Mucosa of rectum (tissue), 2 donors: ENCODE data around the gene RERG.

ENCODE experiments used
- H3K27ac ChIP-seq, 2 donors: one replicate each; pipeline ENCODE4 v1.7.0; 2013; ENCODE audit warnings: inconsistent platforms in 2 of 2, low read depth in 2 of 2, low read length in 2 of 2
- H3K27me3 ChIP-seq, 2 donors: one replicate each; pipeline ENCODE4 v1.7.0; 2013; ENCODE audit warnings: low read length in 2 of 2; ENCODE audit not compliant: control insufficient read depth in 2 of 2, insufficient read depth in 2 of 2
- H3K36me3 ChIP-seq, 2 donors: one replicate each; pipeline ENCODE4 v1.7.0; 2013; ENCODE audit warnings: low read length in 2 of 2; ENCODE audit not compliant: control insufficient read depth in 2 of 2, insufficient read depth in 2 of 2
- H3K4me1 ChIP-seq, 2 donors: one replicate each; pipeline ENCODE4 v1.7.0; 2013; ENCODE audit warnings: low read length in 2 of 2, mild to moderate bottlenecking in 1 of 2; ENCODE audit not compliant: control insufficient read depth in 2 of 2, insufficient read depth in 2 of 2
- H3K4me3 ChIP-seq, 2 donors: one replicate each; pipeline ENCODE4 v1.7.0; 2013; ENCODE audit warnings: low read length in 2 of 2
- H3K9ac ChIP-seq, 2 donors: one replicate each; pipeline ENCODE4 v1.7.0; 2013; ENCODE audit warnings: low read length in 2 of 2, low read depth in 1 of 2, mild to moderate bottlenecking in 1 of 2
- H3K9me3 ChIP-seq, 2 donors: one replicate each; pipeline ENCODE4 v1.7.0; 2013; ENCODE audit warnings: low read length in 2 of 2; ENCODE audit not compliant: control insufficient read depth in 2 of 2
- donor health status: healthy.
- donor health status: Normal muscosa, but diverticular disease.

The RERG gene

GRCh38 chr12:15173142-15173541 lies 48.1 kb downstream of the RERG start:
- H3K27ac ChIP-seq, result no peak overlapping the region
- H3K9ac ChIP-seq, result no peak overlapping the region
- H3K27me3 ChIP-seq, result no peaks in the 10 kb centered on the region
- H3K9me3 ChIP-seq, result no peaks in the 10 kb centered on the region
- H3K36me3 ChIP-seq, result no peaks in the 10 kb centered on the region
- no peaks in the 10 kb centered on the region for H3K4me1 ChIP-seq
- H3K4me3 ChIP-seq, result no peak overlapping the region

GRCh38 chr12:15172060-15172822 lies 49.0 kb downstream of the RERG start:
- H3K36me3 ChIP-seq, result no peaks in the 10 kb centered on the region
- H3K27me3 ChIP-seq, result no peaks in the 10 kb centered on the region
- no peak overlapping the region for H3K4me3 ChIP-seq
- H3K27ac ChIP-seq, result no peak overlapping the region
- no peak overlapping the region for H3K9ac ChIP-seq
- H3K4me1 ChIP-seq, result no peaks in the 10 kb centered on the region
- no peaks in the 10 kb centered on the region for H3K9me3 ChIP-seq

GRCh38 chr12:15171012-15171655 lies 50.1 kb downstream of the RERG start:
- no peak overlapping the region for H3K9ac ChIP-seq
- no peak overlapping the region for H3K27ac ChIP-seq
- no peaks in the 10 kb centered on the region for H3K36me3 ChIP-seq

GRCh38 chr12:15168026-15168678 lies 53.1 kb downstream of the RERG start:
- Histone ChIP-seq H3K27ac (no peak overlapping the region), H3K4me1 (no peaks in the 10 kb centered on the region), H3K27me3 (no peaks in the 10 kb centered on the region), H3K36me3 (no peaks in the 10 kb centered on the region), H3K9me3 (no peaks in the 10 kb centered on the region), H3K4me3 (no peak overlapping the region), H3K9ac (no peak overlapping the region)

More at GRCh38 chr12:15171012-15171655, 50.1 kb downstream of the RERG start:
- H3K27me3 ChIP-seq, result no peaks in the 10 kb centered on the region
- no peak overlapping the region for H3K4me3 ChIP-seq
- H3K4me1 ChIP-seq, result no peaks in the 10 kb centered on the region
- no peaks in the 10 kb centered on the region for H3K9me3 ChIP-seq

- no peaks in the 10 kb centered on the region for H3K36me3 ChIP-seq
- no peak overlapping the region for H3K4me3 ChIP-seq
- H3K27me3 ChIP-seq, result no peaks in the 10 kb centered on the region
- H3K9me3 ChIP-seq, result no peaks in the 10 kb centered on the region
- H3K9ac ChIP-seq, result no peak overlapping the region
- peak overlapping the region; percentile 50 to 69 for H3K27ac ChIP-seq
- no peaks in the 10 kb centered on the region for H3K4me1 ChIP-seq
Observed at GRCh38 chr12:15165012-15165659, 56.1 kb downstream of the RERG start.

- no peaks in the 10 kb centered on the region for H3K27me3 ChIP-seq
- no peaks in the 10 kb centered on the region for H3K9me3 ChIP-seq
- H3K4me3 ChIP-seq, result no peak overlapping the region
- no peaks in the 10 kb centered on the region for H3K4me1 ChIP-seq
- H3K27ac ChIP-seq, result no peak overlapping the region
- no peak overlapping the region for H3K9ac ChIP-seq
- no peaks in the 10 kb centered on the region for H3K36me3 ChIP-seq
Observed at GRCh38 chr12:15163030-15163976, 57.9 kb downstream of the RERG start.

- Histone ChIP-seq H3K36me3 (no peaks in the 10 kb centered on the region), H3K4me3 (no peak overlapping the region), H3K9me3 (no peaks in the 10 kb centered on the region), H3K4me1 (no peaks in the 10 kb centered on the region), H3K27me3 (no peaks in the 10 kb centered on the region), H3K9ac (no peak overlapping the region), H3K27ac (no peak overlapping the region)
Observed at GRCh38 chr12:15158083-15158482, 63.1 kb downstream of the RERG start.

GRCh38 chr12:15157269-15157671 lies 63.9 kb downstream of the RERG start:
- Histone ChIP-seq H3K4me1 (no peaks in the 10 kb centered on the region), H3K36me3 (no peaks in the 10 kb centered on the region), H3K4me3 (no peak overlapping the region), H3K9me3 (no peaks in the 10 kb centered on the region), H3K27ac (peak overlapping the region in 1 of 2 donors; percentile 21), H3K9ac (no peak overlapping the region), H3K27me3 (no peaks in the 10 kb centered on the region)

- Histone ChIP-seq H3K4me3 (no peak overlapping the region), H3K36me3 (no peaks in the 10 kb centered on the region), H3K27me3 (no peaks in the 10 kb centered on the region), H3K9me3 (no peaks in the 10 kb centered on the region), H3K9ac (no peak overlapping the region), H3K4me1 (peaks cover 0 to 3% of the 10 kb centered on the region in 2 donors), H3K27ac (no peak overlapping the region)
Observed at GRCh38 chr12:15155271-15155670, 65.9 kb downstream of the RERG start.
